ENCODE measurements around the gene ZNF468.
"Not testable (repeated sequence)": the region's sequence is repeated elsewhere in the genome, so short reads cannot be mapped to it uniquely, and the experiment has no call there.

GRCh38 chr19:52898596-52898995 lies 41.2 kb upstream of the ZNF468 start:
- not testable (repeated sequence) for TF ChIP-seq CTCF, POLR2A (IDR thresholded peaks at IDR 0.05)
